Measurements from ENCODE around the gene RSBN1.

GRCh38 chr1:113779542-113779941, 32.7 kb downstream of the RSBN1 start:
- TF ChIP-seq MXI1 (IDR thresholded peaks at IDR 0.05; ENCODE audit: low read depth, low read length) (no peak), VEZF1 (CRISPR knock-in tag; IDR thresholded peaks at IDR 0.05) (no peak), TAF1 (IDR thresholded peaks at IDR 0.05; ENCODE audit: control insufficient read depth, extremely low read depth, insufficient read depth, low read length, severe bottlenecking) (no peak), TBP (optimal IDR thresholded peaks at IDR 0.05; ENCODE audit: low read depth, low read length) (no peak), EWSR1 (IDR thresholded peaks at IDR 0.05; ENCODE audit: borderline replicate concordance, low read depth, partially characterized antibody) (no peak)
- TF ChIP-seq, protein P1, sequence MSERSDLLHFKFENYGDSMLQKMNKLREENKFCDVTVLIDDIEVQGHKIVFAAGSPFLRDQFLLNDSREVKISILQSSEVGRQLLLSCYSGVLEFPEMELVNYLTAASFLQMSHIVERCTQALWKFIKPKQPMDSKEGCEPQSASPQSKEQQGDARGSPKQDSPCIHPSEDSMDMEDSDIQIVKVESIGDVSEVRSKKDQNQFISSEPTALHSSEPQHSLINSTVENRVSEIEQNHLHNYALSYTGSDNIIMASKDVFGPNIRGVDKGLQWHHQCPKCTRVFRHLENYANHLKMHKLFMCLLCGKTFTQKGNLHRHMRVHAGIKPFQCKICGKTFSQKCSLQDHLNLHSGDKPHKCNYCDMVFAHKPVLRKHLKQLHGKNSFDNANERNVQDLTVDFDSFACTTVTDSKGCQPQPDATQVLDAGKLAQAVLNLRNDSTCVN (CRISPR knock-in tag; IDR thresholded peaks at IDR 0.05): no peak
